Stomach (tissue), 9 donors: ENCODE measurements around the gene CXCL1. TPM values are rescaled to one million over a fixed set of nuclear protein-coding genes. Genes with fewer than 3 reads are reported as not detected.

ENCODE experiments used
- DNase-seq, 2 donors: peaks; one replicate each; pipeline versions ENCODE4 v3.0.0 to v3.0.0-alpha.2; 2013 to 2019
- H3K27ac ChIP-seq, 5 donors: fragments of 200-600 bp in 4 of 5; sonication (generic) in 4 of 5; one replicate each; pipeline ENCODE4 v1.5.1; 2013 to 2019; ENCODE audit warnings: mild to moderate bottlenecking in 1 of 5, moderate library complexity in 1 of 5
- H3K27me3 ChIP-seq, 3 donors: fragments of 200-600 bp; sonication (generic); one replicate each; pipeline ENCODE4 v1.5.1; 2017 to 2019; ENCODE audit warnings: mixed run types in 1 of 3
- H3K36me3 ChIP-seq, 4 donors: fragments of 200-600 bp; sonication (generic); 1 replicate in 3 of 4; 2 replicates in 1 of 4; pipeline ENCODE4 v1.5.1; 2016 to 2019
- H3K4me1 ChIP-seq, 4 donors: fragments of 200-600 bp; sonication (generic); one replicate each; pipeline ENCODE4 v1.5.1; 2016 to 2019
- H3K4me3 ChIP-seq, 4 donors: fragments of 200-600 bp; sonication (generic) in 3 of 4; one replicate each; pipeline ENCODE4 v1.5.1; 2016 to 2019; ENCODE audit warnings: mild to moderate bottlenecking in 1 of 4
- H3K9me3 ChIP-seq, 4 donors: fragments of 200-600 bp; sonication (generic); one replicate each; pipeline ENCODE4 v1.5.1; 2016 to 2019
- EP300 ChIP-seq: sonication (generic); formaldehyde crosslinking; IDR thresholded peaks from one replicate; pipeline ENCODE4 v1.6.1; 2017; ENCODE audit warnings: antibody characterized with exemption
- POLR2A ChIP-seq, 4 donors: fragments of 450-650 bp; IDR thresholded peaks; one replicate each; pipeline ENCODE4 v1.6.1; 2016; ENCODE audit warnings: antibody characterized with exemption in 4 of 4, control low read depth in 2 of 4, mild to moderate bottlenecking in 1 of 4, moderate library complexity in 1 of 4
- POLR2AphosphoS5 ChIP-seq, 3 donors: sonication (generic); formaldehyde crosslinking; IDR thresholded peaks; one replicate each; pipeline ENCODE4 v1.6.1; 2016; ENCODE audit warnings: antibody characterized with exemption in 3 of 3
- WGBS, 5 donors: extraction: QIAGEN DNeasy Blood & Tissue Kit in 3 of 5; methylation state at CpG; one replicate each; pipeline versions ENCODE4 v1.1.5 to v1.1.7; 2013 to 2018; 5-methylcytosine and 5-hydroxymethylcytosine counted together
- intact Hi-C: fragments of 100-400 bp; cut with DNase I; formaldehyde crosslinking; loops from one replicate; pipeline ENCODE4 v1.15.1; 2023; ENCODE audit warnings: low total_unique reads
- polyA plus RNA-seq, 3 donors: library from polyadenylated mRNA; stranded (reverse); fragments of 200-250 nt; gene quantifications; one replicate each; pipeline ENCODE4 v1.2.3, GENCODE V29; 2013
- total RNA-seq, 5 donors: library from RNA; depleted of rRNA; stranded (reverse); fragments of >200 nt; gene quantifications; one replicate each; pipeline versions ENCODE4 v1.1.0 to v1.2.3, GENCODE V29; 2014 to 2016
- TF ChIP-seq, protein P1 (sequence below), 7 experiments: fragments of 450-650 bp in 4 of 7; fragments of 200-600 bp in 3 of 7; sonication (generic) in 3 of 7; IDR thresholded peaks; one replicate each; pipeline ENCODE4 v1.5.1; 2016 to 2019; ENCODE audit warnings: antibody characterized with exemption in 7 of 7, control low read depth in 2 of 7, mild to moderate bottlenecking in 1 of 7
- donor health status: healthy with polysubstance abuse.
- donor health status: Bipolar disorder and iron deficiency.
- donor health status: healthy.

CXCL1 gene
- total and polyA plus RNA-seq, 8 donors = 1.8 to 62.1 (median 30.1) TPM

DNA sequence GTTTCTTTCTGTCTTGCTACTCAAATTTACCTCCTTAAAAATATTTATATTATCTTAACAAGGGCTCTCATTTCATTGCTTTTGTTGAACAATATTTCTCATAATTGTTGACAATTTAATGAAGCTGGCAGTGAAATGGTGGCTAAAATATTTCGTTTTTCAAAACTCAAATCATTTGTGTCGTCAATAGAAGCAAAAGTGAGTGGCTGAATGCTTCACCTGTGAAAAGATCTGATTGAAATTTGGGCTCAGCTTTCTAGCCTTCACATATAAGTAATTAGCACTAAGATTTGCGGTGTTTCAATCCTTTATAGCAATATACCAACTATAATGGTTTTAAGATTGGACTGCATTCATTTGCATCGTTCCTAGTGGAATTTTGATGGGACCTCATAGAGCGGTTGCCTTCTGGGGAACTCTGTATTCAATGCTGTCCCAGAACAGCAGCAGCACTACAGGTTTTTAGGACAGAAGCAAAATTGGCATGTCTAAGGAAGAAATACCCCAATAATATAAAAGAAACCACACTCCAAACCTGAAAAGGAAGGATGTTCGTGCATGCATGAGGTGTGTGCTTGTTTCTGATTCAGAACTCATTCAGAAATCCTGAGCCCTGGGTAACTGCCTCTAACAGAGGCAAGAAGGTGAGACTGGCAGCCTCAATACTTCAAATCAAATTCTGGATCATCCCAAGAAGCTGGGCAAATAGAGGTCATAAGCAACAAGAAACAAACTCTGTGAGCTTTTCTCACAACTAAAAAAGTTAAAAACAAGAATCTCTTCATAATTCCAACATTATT, 2.5 kb downstream of the CXCL1 start:
- Histone ChIP-seq H3K27ac (peak overlapping the region in 1 of 5 donors; percentile 30), H3K4me1 (peaks cover 3 to 20% (median 18%) of the 10 kb centered on the region in 4 donors), H3K27me3 (peaks cover 0 to 20% (median 8%) of the 10 kb centered on the region in 3 donors), H3K4me3 (peak overlapping the region in 1 of 4 donors; percentile 10), H3K36me3 (no peaks in the 10 kb centered on the region), H3K9me3 (no peaks in the 10 kb centered on the region)
- TF ChIP-seq EP300 (no peak), POLR2A (IDR thresholded peaks at IDR 0.05) (no peak), POLR2AphosphoS5 (IDR thresholded peaks at IDR 0.05) (no peak)
- TF ChIP-seq, protein P1, sequence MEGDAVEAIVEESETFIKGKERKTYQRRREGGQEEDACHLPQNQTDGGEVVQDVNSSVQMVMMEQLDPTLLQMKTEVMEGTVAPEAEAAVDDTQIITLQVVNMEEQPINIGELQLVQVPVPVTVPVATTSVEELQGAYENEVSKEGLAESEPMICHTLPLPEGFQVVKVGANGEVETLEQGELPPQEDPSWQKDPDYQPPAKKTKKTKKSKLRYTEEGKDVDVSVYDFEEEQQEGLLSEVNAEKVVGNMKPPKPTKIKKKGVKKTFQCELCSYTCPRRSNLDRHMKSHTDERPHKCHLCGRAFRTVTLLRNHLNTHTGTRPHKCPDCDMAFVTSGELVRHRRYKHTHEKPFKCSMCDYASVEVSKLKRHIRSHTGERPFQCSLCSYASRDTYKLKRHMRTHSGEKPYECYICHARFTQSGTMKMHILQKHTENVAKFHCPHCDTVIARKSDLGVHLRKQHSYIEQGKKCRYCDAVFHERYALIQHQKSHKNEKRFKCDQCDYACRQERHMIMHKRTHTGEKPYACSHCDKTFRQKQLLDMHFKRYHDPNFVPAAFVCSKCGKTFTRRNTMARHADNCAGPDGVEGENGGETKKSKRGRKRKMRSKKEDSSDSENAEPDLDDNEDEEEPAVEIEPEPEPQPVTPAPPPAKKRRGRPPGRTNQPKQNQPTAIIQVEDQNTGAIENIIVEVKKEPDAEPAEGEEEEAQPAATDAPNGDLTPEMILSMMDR (IDR thresholded peaks at IDR 0.05) = no peak
- DNase-seq = no peak
- WGBS, 5 donors = 83 to 89% (median 88%) methylated on average over 6 of the region's 6 CpGs
- intact Hi-C loops = no loop called here

DNA sequence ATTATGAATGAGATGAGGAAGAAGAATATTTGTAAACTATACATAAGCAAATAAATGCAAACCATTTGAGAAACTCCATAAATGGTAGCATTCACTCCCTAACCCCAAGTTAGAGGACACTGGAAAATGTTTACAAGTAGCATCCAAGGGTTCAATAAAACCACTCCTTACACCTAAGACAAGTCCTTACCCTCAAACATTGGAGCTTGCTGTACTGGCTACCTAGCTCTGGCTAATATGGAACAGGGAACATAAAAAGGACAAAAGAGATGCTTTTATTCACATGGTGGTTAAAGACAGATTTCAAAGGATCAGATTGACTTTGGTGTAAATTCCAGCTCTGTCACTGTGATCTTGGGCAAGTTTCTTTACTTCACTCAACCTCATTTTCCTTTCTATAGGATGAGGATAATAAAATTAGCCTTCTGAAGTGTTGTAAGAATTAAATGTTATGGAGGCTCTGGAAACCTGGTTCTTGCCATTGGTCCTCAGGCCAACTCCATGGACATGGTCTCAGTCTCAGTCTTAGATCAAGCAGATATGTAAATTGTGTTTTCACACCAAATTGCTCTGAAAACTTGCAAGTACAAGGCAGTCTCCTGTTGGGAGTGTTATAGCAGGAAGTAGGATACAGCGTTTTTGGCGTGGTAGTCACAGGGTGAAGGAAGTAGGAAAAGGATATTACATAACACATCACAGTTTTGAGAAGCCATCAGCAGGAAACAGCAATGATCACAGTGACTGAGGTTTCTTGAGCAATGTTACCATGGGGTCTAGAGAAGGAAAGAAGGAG, 3.3 kb downstream of the CXCL1 start:
- TF ChIP-seq POLR2AphosphoS5 (IDR thresholded peaks at IDR 0.05) (peak in 2 of 3 donors; percentile 22 to 35), POLR2A (IDR thresholded peaks at IDR 0.05) (no peak), EP300 (no peak)
- peaks cover 3 to 20% (median 18%) of the 10 kb centered on the region in 4 donors for H3K4me1 ChIP-seq
- intact Hi-C loops = no loop called here
- H3K36me3 ChIP-seq = no peaks in the 10 kb centered on the region
- H3K4me3 ChIP-seq = no peak overlapping the region
- H3K27ac ChIP-seq = peak overlapping the region in 2 of 5 donors; percentile 30 to 46
- 61 to 73% (median 69%) methylated on average over 2 of the region's 2 CpGs for WGBS, 5 donors
- DNase-seq = no peak
- H3K9me3 ChIP-seq = no peaks in the 10 kb centered on the region
- H3K27me3 ChIP-seq = peaks cover 0 to 20% (median 8%) of the 10 kb centered on the region in 3 donors

GRCh38 chr4:73874386-73874785, 5.2 kb downstream of the CXCL1 start:
- no peaks in the 10 kb centered on the region for H3K36me3 ChIP-seq
- H3K9me3 ChIP-seq = no peaks in the 10 kb centered on the region
- peaks cover 0 to 14% (median 3%) of the 10 kb centered on the region in 3 donors for H3K27me3 ChIP-seq
- peaks cover 0 to 9% (median 7%) of the 10 kb centered on the region in 4 donors for H3K4me1 ChIP-seq
- intact Hi-C loops = no loop called here
- peak overlapping the region in 2 of 5 donors; percentile 5 to 30 for H3K27ac ChIP-seq
- WGBS, 5 donors = 74 to 86% (median 80%) methylated on average over 2 of the region's 2 CpGs
- no peak overlapping the region for H3K4me3 ChIP-seq
- no peak for TF ChIP-seq EP300
- no peak for TF ChIP-seq POLR2A (IDR thresholded peaks at IDR 0.05)
- TF ChIP-seq, protein P1 (IDR thresholded peaks at IDR 0.05) = no peak
- no peak for TF ChIP-seq POLR2AphosphoS5 (IDR thresholded peaks at IDR 0.05)
- no peak for DNase-seq

DNA sequence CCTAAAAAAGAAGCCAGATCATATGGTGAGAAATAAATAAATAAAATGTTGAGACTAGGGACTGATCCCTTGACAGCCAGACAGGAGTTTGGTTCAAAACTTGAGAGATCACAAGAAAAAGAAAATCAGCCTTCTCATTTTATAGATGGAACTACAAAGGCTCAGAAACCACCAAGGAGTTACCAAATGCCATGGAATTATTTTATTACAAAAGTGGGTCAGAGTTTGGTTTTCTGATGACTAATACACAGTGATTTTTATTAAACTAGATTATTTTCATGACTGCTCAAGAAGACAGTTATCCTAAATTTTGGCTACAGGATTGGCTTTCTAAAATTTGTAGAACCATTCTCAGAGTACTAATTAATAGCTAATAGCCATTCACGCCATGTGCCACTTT, 6.2 kb downstream of the CXCL1 start:
- no peaks in the 10 kb centered on the region for H3K9me3 ChIP-seq
- no peak overlapping the region for H3K27ac ChIP-seq
- TF ChIP-seq EP300 (no peak), POLR2A (IDR thresholded peaks at IDR 0.05) (no peak), POLR2AphosphoS5 (IDR thresholded peaks at IDR 0.05) (no peak)
- TF ChIP-seq, protein P1 (IDR thresholded peaks at IDR 0.05) = no peak
- H3K4me1 ChIP-seq = no peaks in the 10 kb centered on the region
- H3K4me3 ChIP-seq = no peak overlapping the region
- WGBS, 5 donors = 93 to 97% (median 94%) methylated on average over 1 of the region's 1 CpG
- intact Hi-C loops = no loop called here
- peaks cover 0 to 9% (median 0%) of the 10 kb centered on the region in 3 donors for H3K27me3 ChIP-seq
- DNase-seq = no peak
- no peaks in the 10 kb centered on the region for H3K36me3 ChIP-seq
